HS-27A (cell line): ENCODE measurements around the gene SERPINA12.

Experiments
- DNase-seq: peaks from one replicate; pipeline ENCODE4 v3.0.0-alpha.2; 2012; ENCODE audit warnings: low read depth, missing footprints

SERPINA12 gene

GRCh38 chr14:94509356-94509755, at the start of gene SERPINA12:
Gene SERPINA12 (minus strand): TSS chr14:94509469. CDS start chr14:94498397, 11,072 bp downstream.
- DNase-seq = no peak

GRCh38 chr14:94558842-94559241, 49.6 kb upstream of the SERPINA12 start:
- DNase-seq = no peak

GRCh38 chr14:94557327-94557726, 48.1 kb upstream of the SERPINA12 start:
- no peak for DNase-seq

- no peak for DNase-seq
Measured at GRCh38 chr14:94555991-94556390, 46.7 kb upstream of the SERPINA12 start.

GRCh38 chr14:94550041-94550440, 40.8 kb upstream of the SERPINA12 start:
- no peak for DNase-seq

GRCh38 chr14:94548999-94549985, 40.0 kb upstream of the SERPINA12 start:
- no peak for DNase-seq

- no peak for DNase-seq
Measured at GRCh38 chr14:94548131-94548998, 39.1 kb upstream of the SERPINA12 start.

- no peak for DNase-seq
Measured at GRCh38 chr14:94547726-94548125, 38.5 kb upstream of the SERPINA12 start.

GRCh38 chr14:94547151-94547680, 37.9 kb upstream of the SERPINA12 start:
- DNase-seq = no peak

GRCh38 chr14:94545131-94545841, 36.0 kb upstream of the SERPINA12 start:
- no peak for DNase-seq

- DNase-seq = no peak
Measured at GRCh38 chr14:94544726-94545125, 35.5 kb upstream of the SERPINA12 start.

- no peak for DNase-seq
Measured at GRCh38 chr14:94543449-94544124, 34.3 kb upstream of the SERPINA12 start.

- DNase-seq = no peak
Measured at GRCh38 chr14:94542811-94543440, 33.7 kb upstream of the SERPINA12 start.

GRCh38 chr14:94542111-94542810, 33.0 kb upstream of the SERPINA12 start:
- no peak for DNase-seq

- no peak for DNase-seq
Measured at GRCh38 chr14:94541234-94541975, 32.1 kb upstream of the SERPINA12 start.

- no peak for DNase-seq
Measured at GRCh38 chr14:94540031-94540794, 30.9 kb upstream of the SERPINA12 start.

GRCh38 chr14:94539181-94539580, 29.9 kb upstream of the SERPINA12 start:
- no peak for DNase-seq

GRCh38 chr14:94538070-94538740, 28.9 kb upstream of the SERPINA12 start:
- DNase-seq = no peak
